Measurements from ENCODE around the gene C9orf72. TPM values are rescaled to one million over a fixed set of nuclear protein-coding genes. Genes with fewer than 3 reads are reported as not detected.

C9orf72 gene
- 9.0 TPM in 2 replicates for total RNA-seq

GRCh38 chr9:27572918-27573633, at the start of gene C9orf72:
C9orf72 (minus strand) TSS chr9:27573481; CDS start chr9:27567120, 6,361 bp downstream.

GRCh38 chr9:27529316-27530278, 43.7 kb downstream of the C9orf72 start, which contains the start of gene MOB3B:
MOB3B (minus strand) TSS chr9:27529814; CDS start chr9:27455550, 74,264 bp downstream.

GRCh38 chr9:27524236-27524635, 49.0 kb downstream of the C9orf72 start, which contains the start of gene IFNK:
IFNK (plus strand) TSS chr9:27524290; CDS start chr9:27524337, 47 bp downstream.

Other genes starting within 250 kb of the C9orf72 start
- not detected in 2 replicates for gene IFNK, start 49.2 kb downstream of the C9orf72 start, total RNA-seq
- gene MOB3B, start 43.7 kb downstream of the C9orf72 start, total RNA-seq, result 5.3 and 6.0 TPM in 2 replicates